ENCODE results near the gene DR1. TPM values are rescaled to one million over a fixed set of nuclear protein-coding genes. Genes with fewer than 3 reads are reported as not detected.

The DR1 gene
- total and polyA plus RNA-seq, 3 experiments from 2014 or later = 75.3 to 114 (median 108) TPM

GRCh38 chr1:93408203-93408602, 62.5 kb downstream of the DR1 start:
- POLR2A ChIA-PET = no interaction called here
- H3K27ac ChIP-seq (ENCODE audit: low read depth, low read length) = no peak overlapping the region

GRCh38 chr1:93411000-93411399, 65.3 kb downstream of the DR1 start:
- no peak overlapping the region for H3K27ac Mint-ChIP-seq
- no peaks in the 10 kb centered on the region for H3K4me1 Mint-ChIP-seq
- Histone ChIP-seq H3K9me3 (ENCODE audit: low read length) (no peaks in the 10 kb centered on the region), H3K27me3 (ENCODE audit: insufficient read depth, low read length, poor library complexity, severe bottlenecking) (no peaks in the 10 kb centered on the region), H3K4me3 (ENCODE audit: low read length) (no peak overlapping the region), H3K36me3 (ENCODE audit: insufficient read depth, low read length) (no peaks in the 10 kb centered on the region), H3K27ac (ENCODE audit: low read depth, low read length) (no peak overlapping the region), H3K4me1 (ENCODE audit: insufficient read depth, low read length) (no peaks in the 10 kb centered on the region)
- H3K27me3 Mint-ChIP-seq = peaks cover 16 to 27% of the 10 kb centered on the region in 2 donors
- DNase-seq = no peak
- H3K36me3 Mint-ChIP-seq = peaks cover 0 to 19% (median 2%) of the 10 kb centered on the region in 3 donors
- H3K9me3 Mint-ChIP-seq = peaks cover 0 to 8% (median 0%) of the 10 kb centered on the region in 5 donors
- POLR2A ChIA-PET = no interaction called here
- CTCF ChIA-PET = no interaction called here
- H3K4me3 Mint-ChIP-seq = no peak overlapping the region

More at GRCh38 chr1:93408203-93408602, 62.5 kb downstream of the DR1 start:
- Mint-ChIP-seq H3K27ac (no peak overlapping the region), H3K4me3 (no peak overlapping the region), H3K4me1 (no peaks in the 10 kb centered on the region), H3K9me3 (peaks cover 0 to 8% (median 2%) of the 10 kb centered on the region in 5 donors), H3K27me3 (peaks cover 15 to 28% of the 10 kb centered on the region in 2 donors), H3K36me3 (peaks cover 0 to 18% (median 2%) of the 10 kb centered on the region in 3 donors)
- CTCF ChIA-PET = no interaction called here
- Histone ChIP-seq H3K4me3 (ENCODE audit: low read length) (no peak overlapping the region), H3K4me1 (ENCODE audit: insufficient read depth, low read length) (no peaks in the 10 kb centered on the region), H3K36me3 (ENCODE audit: insufficient read depth, low read length) (no peaks in the 10 kb centered on the region), H3K27me3 (ENCODE audit: insufficient read depth, low read length, poor library complexity, severe bottlenecking) (no peaks in the 10 kb centered on the region), H3K9me3 (ENCODE audit: low read length) (no peaks in the 10 kb centered on the region)
- no peak for DNase-seq

- ChIA-PET POLR2A (no interaction called here), CTCF (no interaction called here)
- peaks cover 0 to 8% (median 0%) of the 10 kb centered on the region in 3 donors for H3K36me3 Mint-ChIP-seq
- no peak overlapping the region for H3K4me3 Mint-ChIP-seq
- no peaks in the 10 kb centered on the region for H3K4me1 Mint-ChIP-seq
- no peaks in the 10 kb centered on the region for H3K9me3 Mint-ChIP-seq
- H3K27ac Mint-ChIP-seq = no peak overlapping the region
- no peaks in the 10 kb centered on the region for H3K9me3 ChIP-seq (ENCODE audit: low read length)
- no peaks in the 10 kb centered on the region for H3K27me3 ChIP-seq (ENCODE audit: insufficient read depth, low read length, poor library complexity, severe bottlenecking)
- H3K27me3 Mint-ChIP-seq = peaks cover 11 to 20% of the 10 kb centered on the region in 2 donors
- no peaks in the 10 kb centered on the region for H3K36me3 ChIP-seq (ENCODE audit: insufficient read depth, low read length)
- H3K4me1 ChIP-seq (ENCODE audit: insufficient read depth, low read length) = no peaks in the 10 kb centered on the region
- no peak overlapping the region for H3K27ac ChIP-seq (ENCODE audit: low read depth, low read length)
- H3K4me3 ChIP-seq (ENCODE audit: low read length) = no peak overlapping the region
- DNase-seq = no peak
Observed at GRCh38 chr1:93414749-93415148, 69.0 kb downstream of the DR1 start.

GRCh38 chr1:93415296-93415695, 69.6 kb downstream of the DR1 start:
- H3K36me3 ChIP-seq (ENCODE audit: insufficient read depth, low read length) = no peaks in the 10 kb centered on the region
- H3K27ac ChIP-seq (ENCODE audit: low read depth, low read length) = no peak overlapping the region
- H3K9me3 Mint-ChIP-seq = no peaks in the 10 kb centered on the region
- H3K36me3 Mint-ChIP-seq = peaks cover 0 to 8% (median 0%) of the 10 kb centered on the region in 3 donors
- CTCF ChIA-PET = no interaction called here
- H3K4me1 ChIP-seq (ENCODE audit: insufficient read depth, low read length) = no peaks in the 10 kb centered on the region
- H3K4me1 Mint-ChIP-seq = no peaks in the 10 kb centered on the region
- H3K4me3 ChIP-seq (ENCODE audit: low read length) = no peak overlapping the region
- H3K27ac Mint-ChIP-seq = no peak overlapping the region
- H3K27me3 Mint-ChIP-seq = peaks cover 11 to 20% of the 10 kb centered on the region in 2 donors
- POLR2A ChIA-PET = no interaction called here
- H3K4me3 Mint-ChIP-seq = no peak overlapping the region
- no peak for DNase-seq
- H3K9me3 ChIP-seq (ENCODE audit: low read length) = no peaks in the 10 kb centered on the region
- H3K27me3 ChIP-seq (ENCODE audit: insufficient read depth, low read length, poor library complexity, severe bottlenecking) = no peaks in the 10 kb centered on the region

- ChIA-PET POLR2A (no interaction called here), CTCF (no interaction called here)
- H3K9me3 ChIP-seq (ENCODE audit: low read length) = no peaks in the 10 kb centered on the region
Observed at GRCh38 chr1:93416183-93416582, 70.5 kb downstream of the DR1 start.

More at GRCh38 chr1:93416183-93416582, 70.5 kb downstream of the DR1 start:
- Mint-ChIP-seq H3K4me3 (no peak overlapping the region), H3K9me3 (no peaks in the 10 kb centered on the region), H3K27ac (no peak overlapping the region), H3K27me3 (peaks cover 11 to 23% of the 10 kb centered on the region in 2 donors), H3K4me1 (no peaks in the 10 kb centered on the region), H3K36me3 (peaks cover 0 to 8% (median 0%) of the 10 kb centered on the region in 3 donors)
- H3K27me3 ChIP-seq (ENCODE audit: insufficient read depth, low read length, poor library complexity, severe bottlenecking) = no peaks in the 10 kb centered on the region
- H3K36me3 ChIP-seq (ENCODE audit: insufficient read depth, low read length) = no peaks in the 10 kb centered on the region
- H3K4me3 ChIP-seq (ENCODE audit: low read length) = no peak overlapping the region
- H3K4me1 ChIP-seq (ENCODE audit: insufficient read depth, low read length) = no peaks in the 10 kb centered on the region
- DNase-seq = no peak
- no peak overlapping the region for H3K27ac ChIP-seq (ENCODE audit: low read depth, low read length)

Other genes with a start within 250 kb of the DR1 start
- gene TMED5, start 165.5 kb upstream of the DR1 start, total RNA-seq = 10 to 100 TPM; 37.9 to 38.9 TPM
- 28.9 TPM for gene TMED5, start 165.5 kb upstream of the DR1 start, polyA plus RNA-seq
- 10 to 100 TPM; 10.7 to 11.5 TPM for gene CCDC18, start 165.2 kb upstream of the DR1 start, total RNA-seq
- 9.6 TPM for gene CCDC18, start 165.2 kb upstream of the DR1 start, polyA plus RNA-seq
- 1 to 10 TPM in 1 of 2 experiments, under 1 TPM in 1; 0.91 to 1.1 TPM for gene FNBP1L, start 102.2 kb downstream of the DR1 start, total RNA-seq
- 0.17 TPM for gene FNBP1L, start 102.2 kb downstream of the DR1 start, polyA plus RNA-seq